OCI-LY3 (cell line): ENCODE measurements around the gene PTPRM.

Experiments used
- H2AFZ ChIP-seq: fragments of 200-600, 300-600 bp; shearing (Covaris generic); 2 replicates; pipeline ENCODE4 v1.6.0; 2014; ENCODE audit warnings: antibody characterized with exemption, low read depth, low read length
- H3K27ac ChIP-seq: fragments of 200-600, 300-600 bp; sonication (generic); 2 replicates; pipeline ENCODE4 v1.5.1; 2014; ENCODE audit warnings: mild to moderate bottlenecking, low read length, moderate library complexity, mixed read lengths
- H3K27me3 ChIP-seq: fragments of 200-600, 300-600 bp; sonication (generic); 2 replicates; pipeline ENCODE4 v1.6.1; 2014; ENCODE audit warnings: low read depth, low read length, mixed read lengths
- H3K36me3 ChIP-seq: fragments of 200-600, 300-600 bp; sonication (generic); replicated peaks from 2 replicates; pipeline ENCODE3; 2014; ENCODE audit warnings: low read depth, low read length, mixed read lengths
- H3K4me1 ChIP-seq: fragments of 300-600, 200-600 bp; sonication (generic); 2 replicates; pipeline ENCODE4 v1.6.1; 2014; ENCODE audit warnings: low read length, mixed read lengths
- H3K4me2 ChIP-seq: fragments of 200-600, 300-600 bp; sonication (generic); 2 replicates; pipeline ENCODE4 v1.6.1; 2014; ENCODE audit warnings: low read length, mixed read lengths
- H3K4me3 ChIP-seq: fragments of 300-600, 200-600 bp; sonication (generic); 2 replicates; pipeline ENCODE4 v1.5.1; 2014; ENCODE audit warnings: antibody characterized with exemption, mild to moderate bottlenecking, low read length, moderate library complexity
- H3K79me2 ChIP-seq: fragments of 300-600, 200-600 bp; shearing (Covaris generic); 2 replicates; pipeline ENCODE4 v1.6.1; 2014; ENCODE audit warnings: mild to moderate bottlenecking, low read length, mixed read lengths
- H3K9ac ChIP-seq: fragments of 300-600, 200-600 bp; shearing (Covaris generic); 2 replicates; pipeline ENCODE4 v1.6.0; 2014; ENCODE audit warnings: mild to moderate bottlenecking, low read length, moderate library complexity
- H3K9me3 ChIP-seq: fragments of 200-600, 300-600 bp; shearing (Covaris generic); 2 replicates; pipeline ENCODE4 v1.6.1; 2014; ENCODE audit warnings: low read length, mixed read lengths; ENCODE audit not compliant: insufficient read depth
- H4K20me1 ChIP-seq: fragments of 200-600, 300-600 bp; sonication (generic); 2 replicates; pipeline ENCODE4 v1.6.1; 2016; ENCODE audit warnings: low read length, mixed read lengths; ENCODE audit not compliant: insufficient read depth
- CTCF ChIP-seq: fragments of 200-600, 300-600 bp; sonication (generic); IDR thresholded peaks from 2 replicates; pipeline ENCODE4 v1.5.1; 2014; ENCODE audit warnings: antibody characterized with exemption, low read length, low read depth
- EZH2phosphoT487 ChIP-seq: fragments of 200-600 bp; shearing (Covaris generic); IDR thresholded peaks from 2 replicates; pipeline ENCODE4 v1.6.1; 2018; ENCODE audit warnings: antibody characterized with exemption, mixed run types, low read depth

Gene PTPRM

GRCh38 chr18:7662866-7663265 is 95.8 kb downstream of the PTPRM start:
- H3K36me3 ChIP-seq: no peaks in the 10 kb centered on the region
- no peaks in the 10 kb centered on the region for H3K79me2 ChIP-seq
- H3K9me3 ChIP-seq: no peaks in the 10 kb centered on the region
- no peak overlapping the region for H3K4me3 ChIP-seq
- no peak overlapping the region for H3K4me2 ChIP-seq
- H3K27me3 ChIP-seq: no peaks in the 10 kb centered on the region
- no peak overlapping the region for H2AFZ ChIP-seq
- no peak overlapping the region for H3K9ac ChIP-seq
- TF ChIP-seq EZH2phosphoT487 (no peak), CTCF (no peak)
- no peaks in the 10 kb centered on the region for H4K20me1 ChIP-seq
- no peak overlapping the region for H3K27ac ChIP-seq
- H3K4me1 ChIP-seq: no peaks in the 10 kb centered on the region

- Histone ChIP-seq H3K79me2 (no peaks in the 10 kb centered on the region), H4K20me1 (no peaks in the 10 kb centered on the region), H2AFZ (no peak overlapping the region), H3K27ac (no peak overlapping the region), H3K27me3 (no peaks in the 10 kb centered on the region), H3K9me3 (no peaks in the 10 kb centered on the region), H3K4me2 (no peak overlapping the region), H3K9ac (no peak overlapping the region), H3K4me3 (no peak overlapping the region), H3K4me1 (no peaks in the 10 kb centered on the region), H3K36me3 (no peaks in the 10 kb centered on the region)
- TF ChIP-seq CTCF (no peak), EZH2phosphoT487 (no peak)
Measured at GRCh38 chr18:7663366-7664312, 96.5 kb downstream of the PTPRM start.

GRCh38 chr18:7666195-7666776 is 99.2 kb downstream of the PTPRM start:
- TF ChIP-seq EZH2phosphoT487: no peak
- no peak for TF ChIP-seq CTCF

GRCh38 chr18:7668392-7668791 is 101.3 kb downstream of the PTPRM start:
- Histone ChIP-seq H3K9me3 (no peaks in the 10 kb centered on the region), H2AFZ (no peak overlapping the region), H3K9ac (no peak overlapping the region), H3K27me3 (no peaks in the 10 kb centered on the region), H3K4me3 (no peak overlapping the region), H3K4me1 (no peaks in the 10 kb centered on the region), H4K20me1 (no peaks in the 10 kb centered on the region), H3K4me2 (no peak overlapping the region), H3K27ac (no peak overlapping the region), H3K36me3 (no peaks in the 10 kb centered on the region), H3K79me2 (no peaks in the 10 kb centered on the region)
- TF ChIP-seq CTCF (no peak), EZH2phosphoT487 (no peak)

More at GRCh38 chr18:7666195-7666776, 99.2 kb downstream of the PTPRM start:
- Histone ChIP-seq H3K27me3 (no peaks in the 10 kb centered on the region), H3K4me3 (no peak overlapping the region), H4K20me1 (no peaks in the 10 kb centered on the region), H3K27ac (no peak overlapping the region), H3K4me1 (no peaks in the 10 kb centered on the region), H3K4me2 (no peak overlapping the region), H2AFZ (no peak overlapping the region), H3K36me3 (no peaks in the 10 kb centered on the region), H3K9me3 (no peaks in the 10 kb centered on the region), H3K79me2 (no peaks in the 10 kb centered on the region), H3K9ac (no peak overlapping the region)
